ENCODE results near the gene VTI1A. TPM values are rescaled to one million over a fixed set of nuclear protein-coding genes. Genes with fewer than 3 reads are reported as not detected.

Gene VTI1A
- total and polyA plus RNA-seq, 9 of the 15 experiments (the other 6 are each of a cell fraction or from before 2014, with no cell fraction given), result 9.3 to 21.4 (median 16.0) TPM

DNA sequence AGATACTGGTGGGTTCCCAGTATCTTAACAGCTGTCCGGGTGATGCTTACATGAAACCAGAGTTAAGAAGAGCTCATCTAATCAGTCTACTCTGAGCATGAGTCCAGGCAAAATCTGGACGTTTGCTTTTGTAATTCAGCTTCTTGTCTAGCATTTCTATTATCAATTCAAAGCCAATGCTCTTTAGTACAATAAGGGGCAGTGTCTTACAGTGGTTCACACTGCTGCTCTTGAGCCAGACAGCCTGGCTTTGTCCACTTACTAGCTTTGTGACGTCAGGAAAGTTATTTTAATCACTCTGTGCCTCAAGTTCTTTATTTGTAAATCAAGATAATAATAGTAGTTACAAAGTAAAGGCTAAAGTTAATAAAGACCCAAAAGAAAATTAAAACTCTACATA is 275.7 kb downstream of the VTI1A start:
- H3K4me3 ChIP-seq, result no peak overlapping the region
- DNase-seq (ENCODE audit: extremely low read depth in 1 of 4, low spot score in 3 of 4) (no peak), FAIRE-seq (no peak), ATAC-seq (no peak)
- no peak overlapping the region for H3K4me2 ChIP-seq (ENCODE audit: insufficient read depth, low read length)
- H3K4me1 ChIP-seq (replicated peaks in 1 of 2; ENCODE audit: control insufficient read depth in 2 of 2, insufficient read depth in 2 of 2, low read length in 2 of 2), result no peaks in the 10 kb centered on the region
- CTCF ChIA-PET (ENCODE audit: low intra/inter-chr PET ratio), result no interaction called here
- TF ChIP-seq ZNF121 (CRISPR knock-in tag; conservative IDR thresholded peaks at IDR 0.05) (no peak), MECOM (CRISPR knock-in tag; IDR thresholded peaks at IDR 0.05) (no peak), SIRT6 (IDR thresholded peaks at IDR 0.05; ENCODE audit: low read depth, low read length) (no peak), GATA2 (CRISPR knock-in tag; IDR thresholded peaks at IDR 0.05) (no peak), KDM4B (IDR thresholded peaks at IDR 0.05; ENCODE audit: borderline replicate concordance in 2 of 2, low read depth in 1 of 2) (no peak), EZH2 (IDR thresholded peaks at IDR 0.05; ENCODE audit: borderline replicate concordance, low read depth, low read length) (no peak), ZNF347 (CRISPR knock-in tag; IDR thresholded peaks at IDR 0.05; ENCODE audit: low read depth) (no peak), TAL1 (IDR thresholded peaks at IDR 0.05) (no peak), SUPT5H (IDR thresholded peaks at IDR 0.05) (no peak), ETV5 (CRISPR knock-in tag; IDR thresholded peaks at IDR 0.05; ENCODE audit: low read depth) (no peak), HCFC1 (IDR thresholded peaks at IDR 0.05; ENCODE audit: low read depth, low read length) (no peak)
- TF ChIP-seq, protein P1, sequence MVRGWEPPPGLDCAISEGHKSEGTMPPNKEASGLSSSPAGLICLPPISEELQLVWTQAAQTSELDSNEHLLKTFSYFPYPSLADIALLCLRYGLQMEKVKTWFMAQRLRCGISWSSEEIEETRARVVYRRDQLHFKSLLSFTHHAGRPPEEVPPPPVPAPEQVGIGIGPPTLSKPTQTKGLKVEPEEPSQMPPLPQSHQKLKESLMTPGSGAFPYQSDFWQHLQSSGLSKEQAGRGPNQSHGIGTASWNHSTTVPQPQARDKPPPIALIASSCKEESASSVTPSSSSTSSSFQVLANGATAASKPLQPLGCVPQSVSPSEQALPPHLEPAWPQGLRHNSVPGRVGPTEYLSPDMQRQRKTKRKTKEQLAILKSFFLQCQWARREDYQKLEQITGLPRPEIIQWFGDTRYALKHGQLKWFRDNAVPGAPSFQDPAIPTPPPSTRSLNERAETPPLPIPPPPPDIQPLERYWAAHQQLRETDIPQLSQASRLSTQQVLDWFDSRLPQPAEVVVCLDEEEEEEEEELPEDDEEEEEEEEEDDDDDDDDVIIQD (CRISPR knock-in tag; IDR thresholded peaks at IDR 0.05), result no peak
- POLR2A ChIA-PET, result interaction anchor here (0.6 kb wide), 1 partner anchor 44 kb away, joined by 3 read pairs; no protein-coding TSS in a partner anchor
- H3K9ac ChIP-seq (ENCODE audit: insufficient read depth in 1 of 2, low read depth in 2 of 2, low read length in 2 of 2), result no peak overlapping the region
- intact Hi-C loops (cut with micrococcal nuclease), result no loop called here
- H3K36me3 ChIP-seq (ENCODE audit: control insufficient read depth, insufficient read depth, low read length), result no peaks in the 10 kb centered on the region
- no peaks in the 10 kb centered on the region for H3K27me3 ChIP-seq (ENCODE audit: control insufficient read depth in 2 of 2, insufficient read depth in 2 of 2, low read length in 2 of 2)
- H2AFZ ChIP-seq (ENCODE audit: low read depth, low read length), result no peak overlapping the region
- WGBS (ENCODE audit: insufficient coverage, low coverage, missing lambda C conversion rate), result 23% methylated on average over 3 of the region's 3 CpGs
- H3K79me2 ChIP-seq (ENCODE audit: control insufficient read depth, insufficient read depth, low read length), result no peaks in the 10 kb centered on the region
- no peaks in the 10 kb centered on the region for H3K9me3 ChIP-seq (replicated peaks; ENCODE audit: control insufficient read depth, insufficient read depth, low read depth, low read length)
- H3K9me1 ChIP-seq (ENCODE audit: control insufficient read depth, insufficient read depth, low read length), result no peaks in the 10 kb centered on the region
- H4K20me1 ChIP-seq (replicated peaks; ENCODE audit: control insufficient read depth, insufficient read depth, low read length), result no peaks in the 10 kb centered on the region
- no TSS peak for BruUV-seq (replicated peaks)
- in situ Hi-C loops (cut with MboI), result no loop called here
- no peak overlapping the region for H3K27ac ChIP-seq (ENCODE audit: extremely low read depth, low read depth, low read length)

Data from K562 (cell line).